Left renal pelvis (tissue), 4 donors: ENCODE measurements around the gene AP1M1. TPM values are rescaled to one million over a fixed set of nuclear protein-coding genes. Genes with fewer than 3 reads are reported as not detected.

ENCODE experiments used
- DNase-seq, 4 donors: peaks; one replicate each; pipeline ENCODE4 v3.0.0-alpha.2; 2013; ENCODE audit warnings: low read depth in 4 of 4, low spot score in 3 of 4
- polyA plus RNA-seq, 4 donors: library from polyadenylated mRNA; unstranded; fragments of 120-200 nt; gene quantifications; one replicate each; pipeline ENCODE4 v1.2.1, GENCODE V29; 2013; ENCODE audit not compliant: insufficient read length in 4 of 4

Gene AP1M1
- polyA plus RNA-seq, 4 donors = 52.6 to 62.6 (median 55.3) TPM

- DNase-seq = no peak
Observed at GRCh38 chr19:16228637-16229321, 31.1 kb downstream of the AP1M1 start.

- no peak for DNase-seq
Observed at GRCh38 chr19:16229322-16229641, 31.6 kb downstream of the AP1M1 start.

GRCh38 chr19:16232127-16232526 lies 34.4 kb downstream of the AP1M1 start:
- DNase-seq = no peak

GRCh38 chr19:16232568-16232967 lies 34.9 kb downstream of the AP1M1 start:
- DNase-seq = no peak

DNA sequence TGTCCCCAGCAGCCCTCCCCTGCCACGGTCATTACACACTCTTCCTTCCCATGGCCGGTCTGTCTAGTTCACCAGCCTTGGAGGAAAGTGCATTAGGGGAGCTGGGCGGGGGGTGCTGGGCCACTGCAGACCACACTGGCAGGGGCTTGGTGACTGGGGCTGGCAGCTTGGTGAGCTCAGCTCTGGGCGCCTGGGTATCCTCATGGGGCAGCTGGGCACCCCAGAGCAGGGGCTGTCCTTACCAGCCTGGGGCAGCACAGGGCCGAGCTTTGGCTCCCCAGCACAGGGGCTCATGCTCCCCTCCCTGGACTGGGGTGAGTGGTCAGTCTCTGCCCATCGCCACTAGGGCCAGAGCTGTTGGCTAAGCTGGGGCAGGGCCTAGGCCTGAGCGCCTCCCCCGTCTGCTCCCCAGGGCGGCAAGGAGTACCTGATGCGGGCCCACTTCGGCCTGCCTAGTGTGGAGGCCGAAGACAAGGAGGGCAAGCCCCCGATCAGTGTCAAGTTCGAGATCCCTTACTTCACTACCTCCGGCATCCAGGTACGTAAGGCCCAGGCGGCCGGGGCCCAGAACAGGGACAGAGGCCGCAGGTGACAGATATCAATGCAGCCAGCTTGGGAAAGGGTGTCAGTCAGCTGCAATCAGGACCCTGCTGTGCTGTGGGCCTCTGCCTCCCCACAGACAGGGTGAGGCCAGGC lies 35.5 kb downstream of the AP1M1 start:
- no peak for DNase-seq

- no peak for DNase-seq
Observed at GRCh38 chr19:16233836-16234551, 36.3 kb downstream of the AP1M1 start.

GRCh38 chr19:16234552-16235445 lies 37.1 kb downstream of the AP1M1 start:
- DNase-seq = no peak

- DNase-seq = no peak
Observed at GRCh38 chr19:16235811-16236652, 38.3 kb downstream of the AP1M1 start.

GRCh38 chr19:16244091-16244490 lies 46.4 kb downstream of the AP1M1 start:
- DNase-seq = no peak

DNA sequence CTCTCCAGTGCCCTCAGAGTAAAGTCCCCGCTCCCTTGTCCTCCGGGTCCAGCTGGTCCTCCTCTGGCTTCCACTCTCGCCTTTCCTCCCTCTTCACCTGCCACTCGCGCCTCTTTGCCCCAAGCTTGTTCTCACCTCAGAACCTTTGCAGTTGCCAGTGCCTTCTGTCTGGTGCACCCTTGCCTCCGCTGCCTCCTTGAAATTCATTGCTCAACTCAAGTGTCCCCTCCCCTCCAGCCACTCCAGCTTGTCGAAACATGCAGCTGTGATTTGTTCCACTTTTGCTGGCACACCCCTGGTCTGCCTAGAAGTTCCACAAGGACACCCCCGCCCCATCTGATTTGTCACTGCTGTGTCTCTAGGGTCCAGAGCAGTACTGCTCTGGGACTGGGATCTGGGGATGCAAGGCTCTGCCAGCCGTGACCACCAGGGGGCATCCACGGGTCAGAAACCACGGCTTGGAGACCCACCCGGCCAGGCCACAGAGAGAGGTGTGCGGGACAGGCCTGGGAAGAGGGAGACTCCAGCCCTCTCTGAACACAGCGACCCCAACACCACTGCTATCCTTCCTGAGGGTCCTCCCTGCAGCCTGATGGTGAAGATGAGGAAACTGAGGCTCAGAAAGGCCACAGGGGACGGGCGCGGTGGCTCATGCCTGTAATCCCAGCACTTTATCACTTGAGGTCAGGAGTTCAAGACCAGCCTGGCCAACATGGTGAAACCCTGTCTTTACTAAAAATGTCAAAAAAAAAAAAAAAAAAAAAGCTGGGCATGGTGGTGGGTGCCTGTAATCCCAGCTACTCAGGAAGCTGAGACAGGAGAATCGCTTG lies 49.9 kb downstream of the AP1M1 start:
- DNase-seq = peak; percentile 45 to 52 (median 50)

GRCh38 chr19:16248380-16249023 lies 50.8 kb downstream of the AP1M1 start:
- DNase-seq = no peak

DNA sequence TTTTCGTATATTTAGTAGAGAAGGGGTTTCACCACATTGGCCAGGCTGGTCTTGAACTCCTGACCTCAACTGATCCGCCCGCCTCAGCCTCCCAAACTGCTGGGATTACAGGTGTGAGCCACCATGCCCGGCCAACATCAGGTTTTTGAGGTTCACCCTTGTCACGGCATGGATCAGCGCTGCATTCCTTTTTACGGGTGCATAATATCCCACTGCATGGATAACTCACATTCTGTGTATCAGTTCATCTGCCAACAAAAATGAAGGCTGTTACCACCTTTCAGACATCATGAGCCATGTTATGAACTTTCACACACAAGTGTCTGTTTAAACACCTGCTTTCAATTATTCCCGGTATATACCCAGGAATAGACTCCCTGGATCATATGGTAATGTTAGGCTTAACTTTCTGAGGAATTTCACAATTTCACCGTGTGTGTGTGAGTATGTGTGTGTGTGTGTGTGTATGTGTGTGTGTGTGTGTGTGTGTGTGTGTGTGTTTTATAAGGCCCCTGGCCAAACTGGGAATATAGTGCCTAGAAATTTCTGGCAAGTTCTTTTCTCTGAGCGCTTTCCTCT lies 52.2 kb downstream of the AP1M1 start:
- DNase-seq = no peak

DNA sequence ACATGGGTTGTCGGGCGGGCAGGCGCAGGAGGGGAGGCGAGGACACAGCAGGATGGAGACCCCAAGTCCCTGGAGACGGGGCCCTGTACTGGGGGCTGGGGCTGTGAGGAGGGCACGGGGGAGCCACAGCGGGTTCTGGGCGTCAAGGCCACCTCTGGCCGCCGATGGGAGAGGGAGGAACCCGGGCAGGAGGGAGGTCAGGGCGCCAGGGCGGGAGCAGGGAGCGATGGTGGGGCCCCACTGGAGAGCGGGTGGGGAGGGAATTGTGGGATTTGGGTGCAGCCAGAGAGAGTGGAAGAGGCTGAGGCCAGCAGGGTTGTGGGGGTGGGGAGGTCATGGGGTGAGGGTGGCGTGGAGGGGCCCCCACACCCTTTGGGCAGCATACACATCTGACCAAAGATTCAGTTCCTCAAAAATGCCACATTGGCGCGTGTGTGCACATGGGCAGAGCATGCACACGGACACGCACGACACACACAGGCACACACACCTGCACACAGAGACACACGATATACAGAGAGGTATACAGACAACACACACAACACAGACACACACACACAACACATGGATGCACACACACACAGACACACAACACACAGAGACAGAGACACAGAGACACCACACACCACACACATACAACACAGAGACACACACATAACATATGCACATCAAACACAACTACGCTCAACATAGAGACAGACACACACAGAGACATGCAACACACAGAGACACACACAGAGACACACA lies 54.9 kb downstream of the AP1M1 start:
- DNase-seq = no peak

GRCh38 chr19:16254851-16255408 lies 57.2 kb downstream of the AP1M1 start:
- DNase-seq = no peak

DNA sequence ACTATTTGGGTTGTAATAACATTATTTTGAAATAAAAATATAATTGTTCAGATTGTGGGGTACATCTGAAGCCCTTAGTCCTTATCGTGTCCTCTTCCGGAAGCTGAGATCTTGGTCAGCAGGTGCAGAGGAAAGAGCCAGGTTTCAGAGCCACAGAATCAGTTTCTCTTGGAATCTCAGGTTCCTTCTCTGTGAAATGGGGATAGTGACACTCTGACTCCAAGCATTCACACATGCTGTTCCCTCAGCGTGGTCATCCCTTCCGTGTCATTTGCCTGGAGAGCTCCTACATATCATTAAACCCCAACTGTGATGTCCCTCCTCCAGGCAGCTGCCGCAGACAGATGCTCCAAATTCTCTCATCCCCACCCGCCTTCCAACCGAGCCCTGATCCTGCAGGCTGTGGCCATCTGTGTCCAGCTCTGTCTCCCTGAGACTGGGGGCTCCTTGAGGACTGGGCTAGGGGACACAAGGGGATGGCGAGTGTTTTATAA lies 59.8 kb downstream of the AP1M1 start:
- no peak for DNase-seq

DNA sequence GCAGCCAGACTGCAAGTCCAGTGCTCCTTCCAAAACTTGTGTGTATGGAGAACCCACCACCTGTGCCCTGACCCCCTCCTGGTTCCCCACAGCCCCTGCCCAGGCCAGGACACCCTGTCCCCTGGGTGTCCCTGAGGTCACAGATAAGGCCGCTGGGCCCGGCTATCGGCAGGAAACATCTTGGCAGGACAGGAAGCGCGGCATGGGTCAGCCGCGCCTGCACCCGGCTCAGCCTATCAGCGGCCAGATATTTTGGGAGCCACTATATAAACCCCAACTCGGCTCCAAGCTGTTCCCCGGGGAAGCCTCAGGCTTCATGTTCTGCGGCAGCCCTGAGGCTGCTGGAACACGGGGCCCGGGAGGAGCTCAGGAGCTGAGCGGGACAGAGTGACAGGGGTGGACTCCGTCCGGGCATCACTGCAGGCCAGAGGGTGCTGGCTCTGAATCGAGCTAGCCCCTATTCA lies 60.8 kb downstream of the AP1M1 start:
- DNase-seq = no peak
